ENCODE data around the gene PPP3R1. TPM values are rescaled to one million over a fixed set of nuclear protein-coding genes. Genes with fewer than 3 reads are reported as not detected.

Gene PPP3R1
- total and polyA plus RNA-seq, 2 donors (not counting 3 experiments of a cell fraction or from before 2014, with no cell fraction given): 8.4 to 62.2 TPM

DNA sequence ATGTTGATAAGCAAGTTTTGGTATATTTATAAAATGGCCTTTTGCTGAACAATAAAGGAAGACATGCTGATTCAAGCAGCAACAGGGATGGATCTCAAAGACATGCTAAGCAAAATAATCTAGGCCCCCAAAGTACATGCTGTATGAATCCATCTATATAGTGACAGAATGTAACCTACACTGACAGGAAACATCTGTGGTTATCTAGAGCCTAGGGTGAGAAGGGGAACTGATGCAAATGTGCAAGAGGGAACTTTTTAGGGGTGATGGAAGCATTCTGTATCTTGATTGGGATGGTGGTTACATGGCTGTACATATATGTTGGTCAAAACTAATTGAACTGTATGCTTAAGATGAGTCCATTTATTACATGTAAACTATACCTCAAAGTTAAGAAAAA lies 43.2 kb upstream of the PPP3R1 start:
- H3K79me2 ChIP-seq (ENCODE audit: control insufficient read depth, insufficient read depth, low read length): no peaks in the 10 kb centered on the region
- H3K4me3 ChIP-seq (replicated peaks in 1 of 3; ENCODE audit: insufficient read depth in 1 of 3, low read depth in 1 of 3, low read length in 3 of 3): no peak overlapping the region
- no peak overlapping the region for H3K4me2 ChIP-seq (ENCODE audit: insufficient read depth, low read length)
- H2AFZ ChIP-seq (ENCODE audit: low read depth, low read length): no peak overlapping the region
- H3K9me1 ChIP-seq (replicated peaks; ENCODE audit: control insufficient read depth, extremely low read depth, insufficient read depth, low read length): no peaks in the 10 kb centered on the region
- peaks cover 0 to 3% of the 10 kb centered on the region in 2 experiments for H3K36me3 ChIP-seq (ENCODE audit: control insufficient read depth in 2 of 2, extremely low read depth in 1 of 2, insufficient read depth in 2 of 2, low read length in 2 of 2)
- dilution Hi-C loops (cut with MboI; ENCODE audit: extremely low pct_ligation_motif_present, low sequenced_read_pairs): no loop called here
- intact Hi-C loops (cut with micrococcal nuclease): no loop called here
- TF ChIP-seq MYC (IDR thresholded peaks at IDR 0.05; ENCODE audit: low read depth, low read length) (no peak), POLR2AphosphoS5 (IDR thresholded peaks at IDR 0.05; ENCODE audit: insufficient read depth, low read depth, low read length) (no peak), CTCF (IDR thresholded peaks at IDR 0.05; ENCODE audit: extremely low read depth in 1 of 2, insufficient read depth in 1 of 2, low read depth in 1 of 2, low read length in 2 of 2) (no peak)
- no peaks in the 10 kb centered on the region for H3K27me3 ChIP-seq (ENCODE audit: control insufficient read depth in 2 of 2, insufficient read depth in 2 of 2, low read length in 2 of 2)
- no peak overlapping the region for H3K27ac ChIP-seq (ENCODE audit: insufficient read depth, low read depth, low read length)
- ChIA-PET CTCF (interaction anchor here (0.7 to 2.8 kb wide), 6 partner anchors 12 to 174 kb away, joined by 3 to 9 read pairs (median 4); no protein-coding TSS in a partner anchor), POLR2A (no interaction called here)
- no peaks in the 10 kb centered on the region for H4K20me1 ChIP-seq (replicated peaks; ENCODE audit: control insufficient read depth, extremely low read depth, insufficient read depth, low read length)
- H3K9ac ChIP-seq (replicated peaks; ENCODE audit: extremely low read depth, insufficient read depth, low read length): no peak overlapping the region
- DNase-seq (ENCODE audit: low read depth, low spot score) (peak; percentile 9), FAIRE-seq (no peak)
- BruUV-seq (replicated peaks): no TSS peak
- no peaks in the 10 kb centered on the region for H3K4me1 ChIP-seq (ENCODE audit: control insufficient read depth, extremely low read depth, insufficient read depth, low read length)
- H3K9me3 ChIP-seq (replicated peaks; ENCODE audit: control insufficient read depth, insufficient read depth, low read length): no peaks in the 10 kb centered on the region

DNA sequence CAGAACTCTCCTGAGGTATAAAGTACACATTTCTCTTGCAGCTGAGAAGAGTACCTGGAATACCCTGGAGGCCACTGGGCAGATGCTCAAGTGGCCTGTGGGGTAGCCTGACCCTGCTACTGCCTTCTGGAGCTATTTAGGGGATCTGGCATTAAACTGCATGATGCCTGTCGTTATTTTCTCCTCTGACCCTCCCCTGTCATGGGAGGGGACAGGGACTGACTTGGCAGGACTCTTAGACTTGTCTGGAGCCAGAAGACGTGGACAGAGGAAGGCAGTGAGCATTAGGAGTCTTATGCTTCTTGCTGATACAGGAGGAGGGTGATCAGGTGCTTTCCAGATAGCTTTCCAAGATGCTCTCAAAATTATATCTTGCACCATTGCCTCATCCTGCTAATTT lies 42.6 kb upstream of the PPP3R1 start:
- TF ChIP-seq CTCF (IDR thresholded peaks at IDR 0.05; ENCODE audit: extremely low read depth in 1 of 2, insufficient read depth in 1 of 2, low read depth in 1 of 2, low read length in 2 of 2) (no peak), POLR2A (IDR thresholded peaks at IDR 0.05; ENCODE audit: low read depth, low read length) (no peak)
- Histone ChIP-seq H3K27ac (ENCODE audit: insufficient read depth, low read depth, low read length) (no peak overlapping the region), H3K79me2 (ENCODE audit: control insufficient read depth, insufficient read depth, low read length) (no peaks in the 10 kb centered on the region), H3K4me3 (replicated peaks in 1 of 3; ENCODE audit: insufficient read depth in 1 of 3, low read depth in 1 of 3, low read length in 3 of 3) (no peak overlapping the region), H3K4me2 (ENCODE audit: insufficient read depth, low read length) (no peak overlapping the region), H4K20me1 (replicated peaks; ENCODE audit: control insufficient read depth, extremely low read depth, insufficient read depth, low read length) (no peaks in the 10 kb centered on the region), H3K36me3 (ENCODE audit: control insufficient read depth in 2 of 2, extremely low read depth in 1 of 2, insufficient read depth in 2 of 2, low read length in 2 of 2) (peaks cover 0 to 3% of the 10 kb centered on the region in 2 experiments), H3K9ac (replicated peaks; ENCODE audit: extremely low read depth, insufficient read depth, low read length) (no peak overlapping the region), H3K27me3 (ENCODE audit: control insufficient read depth in 2 of 2, insufficient read depth in 2 of 2, low read length in 2 of 2) (no peaks in the 10 kb centered on the region), H3K4me1 (ENCODE audit: control insufficient read depth, extremely low read depth, insufficient read depth, low read length) (no peaks in the 10 kb centered on the region), H2AFZ (ENCODE audit: low read depth, low read length) (no peak overlapping the region), H3K9me1 (replicated peaks; ENCODE audit: control insufficient read depth, extremely low read depth, insufficient read depth, low read length) (no peaks in the 10 kb centered on the region), H3K9me3 (replicated peaks; ENCODE audit: control insufficient read depth, insufficient read depth, low read length) (no peaks in the 10 kb centered on the region)
- DNase-seq (ENCODE audit: low read depth, low spot score) (no peak), FAIRE-seq (no peak)
- CTCF ChIA-PET: interaction anchor here (0.7 to 4.0 kb wide), 5 partner anchors 8 to 173 kb away, joined by 3 to 16 read pairs (median 7); no protein-coding TSS in a partner anchor
- BruUV-seq (replicated peaks): no TSS peak
- dilution Hi-C loops (cut with MboI; ENCODE audit: extremely low pct_ligation_motif_present, low sequenced_read_pairs) (no loop called here), intact Hi-C loops (cut with micrococcal nuclease) (no loop called here)
- POLR2A ChIA-PET: no interaction called here

Measured in endothelial cell of umbilical vein (primary cell).